CD4-positive, alpha-beta T cell treated with Interleukin-4 for 1 hour (primary cell): ENCODE data around the gene GPR34.
A peak's percentile ranks its signal among the peaks of the same experiment; 100 is the strongest.
"Not testable (repeated sequence)": the region's sequence is repeated elsewhere in the genome, so short reads cannot be mapped to it uniquely, and the experiment has no call there.

Experiments
- DNase-seq, 2 donors: peaks; one replicate each; pipeline ENCODE4 v3.0.0-alpha.2; 2020 to 2022

GPR34 gene

GRCh38 chrX:41688835-41689234, at the start of gene GPR34:
TSS of gene GPR34 (plus strand) at chrX:41688973. CDS start at chrX:41695634, 6,661 bp downstream.
- peak in 1 of 2 donors; percentile 17 for DNase-seq

GRCh38 chrX:41646201-41646600, 42.6 kb upstream of the GPR34 start:
- DNase-seq, result not testable (repeated sequence)

DNA sequence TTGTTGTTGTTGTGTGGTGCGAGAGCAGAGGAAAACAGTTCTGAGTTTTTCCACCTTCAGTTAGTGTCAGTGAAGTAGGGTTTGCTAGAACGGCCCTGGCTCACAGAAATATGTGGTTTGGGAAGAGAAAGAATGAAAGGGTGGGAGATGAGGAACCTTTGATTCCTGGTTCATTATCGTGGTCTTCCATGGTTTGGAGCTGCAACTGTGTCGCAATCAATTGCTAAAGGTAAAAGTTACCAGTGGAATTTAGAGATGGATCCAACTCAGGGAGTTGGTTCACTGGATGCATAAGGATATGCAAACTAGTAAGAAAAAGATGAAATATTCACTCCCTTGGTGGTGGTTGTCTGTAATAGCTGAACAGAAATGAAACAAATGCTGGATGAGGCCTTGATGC, 35.6 kb upstream of the GPR34 start:
- DNase-seq, result no peak

DNA sequence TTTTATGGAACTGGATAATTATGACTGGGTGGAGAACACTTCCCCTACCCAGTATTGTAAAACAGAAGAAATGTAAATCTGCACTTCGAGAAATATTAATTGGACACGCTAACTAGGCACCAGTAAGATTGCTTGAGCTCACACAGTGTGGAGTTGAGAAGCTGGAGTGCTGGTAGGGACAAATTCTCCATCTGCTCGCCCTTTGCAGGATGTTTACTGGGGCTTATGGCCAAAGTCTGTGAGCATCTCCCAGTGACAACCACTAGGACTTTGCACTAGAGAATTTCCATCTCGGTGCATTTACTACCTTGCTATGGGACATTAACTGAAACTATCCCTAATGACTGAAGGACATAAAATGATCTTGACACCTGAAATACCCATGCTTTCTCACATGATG, 33.7 kb upstream of the GPR34 start:
- DNase-seq, result no peak

GRCh38 chrX:41655631-41656030, 33.1 kb upstream of the GPR34 start:
- no peak for DNase-seq

DNA sequence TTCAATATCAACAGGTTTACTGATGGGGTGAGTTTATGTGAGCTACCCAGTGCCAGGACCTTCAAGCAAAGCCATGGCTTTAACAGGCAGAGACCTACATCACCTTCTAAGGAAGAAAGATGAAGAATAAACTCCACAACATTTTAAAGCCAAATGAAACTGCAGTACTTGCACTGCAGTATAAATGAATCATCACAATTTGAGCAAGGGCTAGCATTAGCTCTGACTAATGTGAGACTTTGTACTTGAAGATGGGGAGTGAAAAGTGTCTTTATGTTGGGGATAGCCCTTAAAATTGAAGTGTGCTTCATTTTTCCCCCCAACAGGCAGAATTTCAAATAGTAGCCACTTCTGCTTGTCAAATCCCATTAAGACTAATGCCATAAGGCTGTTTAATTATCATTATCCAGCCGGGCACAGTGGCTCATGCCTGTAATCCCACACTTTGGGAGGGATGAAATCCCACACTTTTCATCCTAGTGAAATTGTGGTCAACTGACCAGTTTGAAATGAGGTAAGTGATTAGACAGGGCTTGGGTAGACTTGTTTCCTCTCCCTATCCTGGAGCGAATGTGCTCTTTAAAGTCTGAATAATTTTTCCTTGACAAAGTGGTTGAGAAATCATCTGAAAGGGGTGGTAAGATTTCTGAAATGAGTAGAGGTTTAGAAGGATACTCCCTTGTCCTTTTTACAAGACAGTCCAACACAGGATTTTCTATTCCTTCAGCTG, 27.2 kb upstream of the GPR34 start:
- no peak for DNase-seq

DNA sequence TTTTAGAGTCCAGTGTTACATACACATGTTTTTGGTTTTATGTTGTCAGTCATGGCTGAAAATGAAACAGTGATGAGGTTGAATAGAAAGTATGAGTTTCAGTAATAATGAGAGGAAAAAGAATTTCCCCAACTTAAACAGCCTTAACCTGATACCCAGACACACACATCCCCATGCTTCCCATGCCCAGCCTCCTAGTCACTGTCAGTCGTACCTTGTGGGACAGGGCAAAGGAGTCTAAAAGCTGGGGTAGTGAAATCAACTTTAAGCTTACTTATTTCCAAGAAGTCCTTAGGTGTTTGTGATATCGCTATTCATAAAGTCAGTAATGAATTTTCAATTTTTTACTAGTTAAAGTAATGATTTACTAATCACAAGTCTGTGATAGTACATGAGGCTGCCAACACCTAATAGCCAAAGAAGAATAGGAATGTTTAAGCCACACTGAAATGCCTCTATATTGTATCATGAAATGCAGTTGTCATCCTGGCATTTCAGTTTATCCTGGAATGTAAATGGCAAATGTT, 24.3 kb upstream of the GPR34 start:
- DNase-seq, result no peak

- DNase-seq, result no peak
These were observed 23.9 kb upstream of the GPR34 start for GRCh38 chrX:41664908-41665307.

- no peak for DNase-seq
These were observed 23.1 kb upstream of the GPR34 start for GRCh38 chrX:41665686-41666085.

DNA sequence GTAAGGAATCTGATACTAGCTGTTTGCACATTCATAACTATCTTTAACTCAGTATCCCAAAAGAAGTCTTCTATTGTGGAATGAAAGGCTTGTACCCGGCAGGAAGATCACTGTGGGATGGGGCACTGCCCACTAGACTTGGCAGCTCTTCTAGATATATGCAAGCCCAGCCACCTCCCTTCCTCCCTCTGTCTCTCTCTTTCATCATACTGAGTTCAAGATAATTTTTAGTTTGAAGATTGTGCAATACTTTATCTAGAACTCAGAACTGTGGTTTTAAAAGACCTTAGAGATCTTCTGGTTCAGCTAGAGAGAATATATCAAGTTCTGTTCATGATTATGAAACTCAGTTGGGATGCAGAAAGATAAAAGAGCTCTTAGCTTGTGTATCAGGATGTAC, 22.5 kb upstream of the GPR34 start:
- no peak for DNase-seq

DNA sequence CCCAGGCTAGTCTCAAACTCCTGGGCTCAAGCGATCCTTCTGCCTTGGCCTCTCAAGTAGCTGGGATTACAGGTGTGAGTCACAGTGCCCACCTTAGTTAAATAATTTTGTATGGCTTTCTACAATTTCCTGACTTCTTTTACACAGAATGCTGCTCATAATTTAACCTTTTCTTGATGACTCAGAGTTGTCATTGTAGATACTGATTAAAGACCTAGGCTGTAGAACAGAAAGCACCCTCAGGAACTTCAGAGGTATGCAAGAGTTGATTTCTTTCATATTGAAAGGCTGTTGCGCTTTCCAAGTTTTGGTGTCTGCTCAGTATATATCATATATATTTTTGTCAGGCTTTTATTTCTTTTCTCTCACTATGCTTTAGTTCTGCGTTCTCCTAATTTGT, 21.1 kb upstream of the GPR34 start:
- no peak for DNase-seq

GRCh38 chrX:41670112-41670511, 18.7 kb upstream of the GPR34 start:
- no peak for DNase-seq

- DNase-seq, result no peak
These were observed 17.7 kb upstream of the GPR34 start for GRCh38 chrX:41671082-41671481.

- no peak for DNase-seq
These were observed 16.1 kb upstream of the GPR34 start for GRCh38 chrX:41672643-41673042.

DNA sequence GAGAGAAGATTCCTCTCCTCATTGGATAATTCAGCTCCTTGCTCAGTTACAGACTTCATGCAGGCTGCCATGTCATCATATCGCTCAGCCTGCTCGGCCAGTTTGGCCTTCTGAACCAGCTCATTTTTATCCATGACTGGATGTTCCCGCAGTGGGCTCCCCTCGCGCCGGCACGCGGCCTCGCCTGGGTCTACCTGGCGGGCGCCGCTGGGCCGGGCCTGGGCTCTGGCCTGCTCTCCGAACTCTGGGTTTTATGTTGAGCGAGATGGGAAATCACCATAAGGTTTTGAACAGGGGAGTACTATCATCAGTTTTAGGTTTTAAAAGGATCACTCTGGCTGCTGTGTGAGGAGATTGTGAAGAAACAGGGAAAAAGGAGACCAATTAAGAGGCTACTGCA, 12.4 kb upstream of the GPR34 start:
- DNase-seq, result not testable (repeated sequence)

DNA sequence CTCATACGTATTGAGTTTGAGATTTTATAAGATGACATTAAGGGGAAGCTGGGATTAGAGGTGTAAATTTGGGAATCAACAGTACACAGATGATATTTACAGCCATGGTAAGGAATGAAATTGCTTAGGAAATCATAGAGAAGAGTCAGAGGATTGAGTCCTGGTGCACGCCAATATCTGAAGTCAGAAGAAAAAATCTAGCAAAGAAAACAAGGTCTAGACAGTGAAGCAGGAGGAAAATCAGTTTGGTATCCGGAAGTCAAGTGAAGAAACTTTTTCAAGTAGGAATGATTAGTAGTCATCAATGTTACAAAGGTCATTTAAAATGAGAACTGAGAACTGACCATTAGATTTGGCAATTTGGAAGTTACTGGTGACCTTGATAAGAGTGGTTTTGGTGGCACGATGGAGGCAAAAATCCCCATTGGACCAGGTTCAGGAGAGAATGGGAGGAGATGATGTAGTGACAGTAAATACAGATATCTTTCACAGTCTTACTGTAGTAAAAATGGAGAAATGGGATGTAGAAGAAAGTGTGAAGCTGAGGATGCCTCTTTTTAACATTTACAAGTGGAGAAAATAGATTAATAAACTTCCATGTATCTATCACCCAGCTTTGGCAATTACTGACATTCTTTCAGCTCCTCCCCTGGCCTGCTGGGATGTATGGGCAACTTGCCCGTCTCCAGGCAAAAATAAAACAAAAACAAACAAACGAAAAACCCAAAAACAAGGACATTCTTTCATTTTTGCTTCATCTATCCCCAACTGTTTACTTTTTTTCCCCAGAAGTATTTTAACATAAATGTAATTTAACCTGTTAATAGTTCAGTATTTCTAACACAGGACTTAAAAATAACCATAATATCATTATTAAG, 11.4 kb upstream of the GPR34 start:
- no peak for DNase-seq

- no peak for DNase-seq
These were observed 4.6 kb upstream of the GPR34 start for GRCh38 chrX:41684138-41684537.

DNA sequence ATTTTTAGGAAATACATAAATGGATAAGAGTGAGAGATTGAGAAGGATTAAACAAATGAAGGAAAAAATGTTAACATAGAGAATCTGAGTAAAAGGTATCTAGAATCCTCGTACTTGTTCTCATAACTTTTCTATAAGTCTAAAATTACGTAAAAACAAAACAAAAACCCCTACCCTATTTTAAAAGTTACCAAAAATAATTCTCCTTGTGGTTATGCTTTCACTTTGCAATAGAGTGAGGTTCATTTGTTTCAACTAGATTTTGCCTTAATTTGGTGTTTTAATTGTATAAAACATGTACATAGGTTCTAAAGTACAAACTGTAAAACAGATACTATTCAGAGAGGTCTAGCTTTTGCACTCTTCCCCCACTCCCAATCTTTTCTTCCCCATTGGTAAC, 3.8 kb upstream of the GPR34 start:
- DNase-seq, result no peak

DNA sequence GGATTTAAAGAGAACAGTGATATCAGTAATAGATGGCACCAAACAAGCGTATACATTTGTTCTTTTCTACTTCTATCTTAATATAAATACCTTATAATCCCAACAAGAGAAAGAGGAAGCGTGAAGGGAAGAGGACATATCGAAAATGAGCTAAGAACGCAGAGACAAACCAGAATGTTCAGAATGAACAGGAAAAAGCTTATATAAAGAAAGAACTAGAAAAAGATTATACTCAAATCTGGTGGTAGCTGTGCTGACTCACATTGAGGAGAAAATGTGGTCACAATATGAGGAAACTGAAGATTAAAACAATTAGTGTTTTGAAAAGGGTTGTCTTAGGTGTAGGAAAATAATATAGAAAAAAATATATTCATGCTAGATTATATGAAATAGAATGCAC, 2.0 kb upstream of the GPR34 start:
- no peak for DNase-seq

GRCh38 chrX:41688156-41688555, 617 bp upstream of the GPR34 start:
- DNase-seq, result no peak

GRCh38 chrX:41689711-41690110, 938 bp downstream of the GPR34 start:
- no peak for DNase-seq

DNA sequence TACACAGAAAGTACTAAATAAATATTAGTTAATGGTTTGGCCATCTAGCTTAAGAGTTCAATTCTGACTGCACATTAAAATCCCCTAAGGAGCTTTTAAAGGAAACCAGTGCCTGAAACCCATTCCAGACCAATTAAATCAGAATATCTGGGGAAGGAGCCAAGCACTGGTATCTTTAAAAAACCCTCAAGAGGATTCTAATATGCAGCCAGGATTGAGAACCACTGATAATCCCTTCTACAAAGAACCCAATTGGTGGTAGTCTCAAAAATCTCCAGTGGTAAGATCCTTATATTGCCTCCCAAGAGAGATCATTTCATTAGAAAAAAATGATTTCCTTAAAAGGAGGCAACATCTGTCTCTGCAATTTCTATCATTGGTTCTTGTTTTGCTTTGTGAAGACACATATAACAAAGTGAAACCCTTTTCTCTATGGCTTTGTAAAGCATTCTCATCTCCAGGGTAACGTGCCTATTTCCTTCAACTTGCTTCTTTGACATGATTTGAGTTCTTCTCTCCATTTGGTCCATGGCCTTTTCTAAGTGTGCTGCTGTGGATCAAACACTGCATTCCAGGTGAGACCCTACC, 3.5 kb downstream of the GPR34 start:
- DNase-seq, result no peak

GRCh38 chrX:41693024-41693423, 4.3 kb downstream of the GPR34 start:
- DNase-seq, result no peak

GRCh38 chrX:41695426-41695825, 6.7 kb downstream of the GPR34 start:
- peak in 1 of 2 donors; percentile 43 for DNase-seq
